Kidney tubule cell (primary cell): ENCODE measurements around the gene RAB35.
A peak's percentile ranks its signal among the peaks of the same experiment; 100 is the strongest.

ENCODE experiments used
- DNase-seq: peaks from one replicate; pipeline ENCODE4 v3.0.0-alpha.2; 2018; ENCODE audit warnings: low spot score

The RAB35 gene

GRCh38 chr12:120086801-120087621 lies 29.5 kb downstream of the RAB35 start:
- peak; percentile 98 for DNase-seq

DNA sequence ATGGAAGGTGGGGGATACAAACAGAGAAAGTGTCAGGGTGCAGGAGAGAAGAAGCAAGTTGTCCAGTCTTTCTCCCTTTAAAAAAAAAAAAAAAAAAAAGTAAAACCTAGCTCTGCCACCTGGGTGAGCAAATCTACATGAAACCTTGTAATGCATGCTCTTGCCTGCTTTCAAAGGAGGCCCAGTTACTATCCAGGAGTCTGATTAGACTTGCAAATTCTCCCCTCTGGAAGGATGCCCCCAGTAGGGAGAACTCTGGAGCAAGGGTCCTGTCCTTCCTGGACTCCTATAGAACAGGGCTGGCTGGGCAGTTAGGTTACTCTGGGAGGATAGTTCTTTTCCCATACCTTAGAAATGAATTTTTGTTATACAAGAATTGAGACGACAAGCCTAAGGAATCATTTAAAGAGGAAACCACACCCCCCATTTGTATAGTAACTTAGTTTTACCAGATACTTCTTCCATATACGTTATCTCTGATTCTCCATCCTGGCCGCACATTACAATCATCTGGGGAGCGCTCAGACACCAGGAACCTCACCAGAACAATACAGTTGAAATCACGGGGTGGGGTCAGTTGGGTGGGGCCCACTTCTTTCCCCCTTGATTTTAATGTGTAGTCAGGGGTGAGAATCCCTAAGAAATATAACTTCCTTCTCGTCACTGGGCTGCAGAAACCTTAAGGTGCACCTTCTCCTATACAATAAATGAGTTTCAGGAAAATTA lies 30.5 kb downstream of the RAB35 start:
- DNase-seq, result no peak

- no peak for DNase-seq
Observed at GRCh38 chr12:120081641-120082040, 34.9 kb downstream of the RAB35 start.

DNA sequence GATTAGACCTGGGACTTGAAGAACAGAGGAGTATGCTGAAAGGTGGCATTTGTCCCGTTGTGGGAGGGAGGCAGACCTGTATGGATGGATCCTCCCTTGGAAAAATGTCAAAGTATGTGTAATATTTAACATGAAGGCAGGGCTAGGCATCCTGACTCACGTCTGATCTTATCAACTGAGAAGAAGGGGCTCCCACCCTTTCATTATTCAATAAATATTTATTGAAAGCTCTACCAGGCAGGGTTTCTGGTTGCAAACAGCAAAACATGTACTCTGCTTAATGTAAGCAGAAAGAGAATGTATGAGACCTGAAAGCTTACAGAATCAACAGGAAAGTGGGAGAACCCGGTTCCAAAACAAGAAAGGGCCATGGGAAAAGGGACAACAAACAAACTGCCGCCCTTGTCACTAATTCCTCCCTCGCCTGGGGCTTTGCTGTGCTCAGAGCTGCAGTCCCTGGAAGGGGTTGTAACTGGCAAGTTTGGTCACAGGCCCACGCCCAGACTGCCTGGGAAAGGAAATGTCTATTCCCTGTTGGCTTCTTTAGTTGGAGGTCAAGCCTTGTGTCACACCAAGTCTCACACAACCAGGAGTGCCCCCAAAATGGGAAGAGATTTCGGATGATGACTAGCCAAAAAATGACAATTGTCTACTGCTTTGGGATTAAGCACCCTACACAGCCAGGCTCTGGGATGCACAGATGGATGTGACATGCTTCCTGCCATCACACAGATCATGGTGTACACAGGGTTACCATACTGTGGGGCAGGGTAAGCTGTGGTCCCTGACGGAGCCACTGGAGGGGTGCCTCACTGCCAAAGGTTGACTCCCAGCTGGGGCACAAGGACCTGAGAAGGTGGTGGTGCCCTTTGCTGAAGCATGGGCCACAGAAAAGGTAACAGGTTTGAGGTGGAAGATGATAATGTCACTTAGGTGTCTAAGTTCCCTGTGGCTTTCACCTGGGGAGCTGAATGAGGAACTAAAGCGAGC lies 36.8 kb downstream of the RAB35 start:
- peak; percentile 61 for DNase-seq

GRCh38 chr12:120078868-120079267 lies 37.7 kb downstream of the RAB35 start:
- no peak for DNase-seq

- no peak for DNase-seq
Observed at GRCh38 chr12:120077260-120077659, 39.3 kb downstream of the RAB35 start.

DNA sequence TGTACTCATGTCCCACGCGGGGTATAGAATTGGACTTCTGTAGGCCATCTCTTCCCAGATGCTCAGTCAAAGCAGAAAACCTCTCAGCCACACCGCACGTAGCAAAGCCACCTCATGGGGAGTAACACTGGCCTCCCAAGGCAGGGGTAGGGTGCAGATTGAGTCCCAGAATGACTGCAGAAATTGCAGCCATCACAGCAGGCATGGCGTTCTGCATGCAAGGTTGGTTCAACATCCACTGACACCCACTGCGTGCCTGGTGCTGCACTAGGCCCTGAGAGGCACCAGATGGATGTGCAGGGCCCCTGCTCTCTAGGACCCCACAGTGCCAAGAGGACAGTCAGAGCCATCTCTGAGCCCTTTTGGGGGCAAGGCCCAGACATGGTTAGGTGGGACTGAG lies 39.9 kb downstream of the RAB35 start:
- DNase-seq, result no peak

GRCh38 chr12:120075034-120075616 lies 41.4 kb downstream of the RAB35 start:
- no peak for DNase-seq

DNA sequence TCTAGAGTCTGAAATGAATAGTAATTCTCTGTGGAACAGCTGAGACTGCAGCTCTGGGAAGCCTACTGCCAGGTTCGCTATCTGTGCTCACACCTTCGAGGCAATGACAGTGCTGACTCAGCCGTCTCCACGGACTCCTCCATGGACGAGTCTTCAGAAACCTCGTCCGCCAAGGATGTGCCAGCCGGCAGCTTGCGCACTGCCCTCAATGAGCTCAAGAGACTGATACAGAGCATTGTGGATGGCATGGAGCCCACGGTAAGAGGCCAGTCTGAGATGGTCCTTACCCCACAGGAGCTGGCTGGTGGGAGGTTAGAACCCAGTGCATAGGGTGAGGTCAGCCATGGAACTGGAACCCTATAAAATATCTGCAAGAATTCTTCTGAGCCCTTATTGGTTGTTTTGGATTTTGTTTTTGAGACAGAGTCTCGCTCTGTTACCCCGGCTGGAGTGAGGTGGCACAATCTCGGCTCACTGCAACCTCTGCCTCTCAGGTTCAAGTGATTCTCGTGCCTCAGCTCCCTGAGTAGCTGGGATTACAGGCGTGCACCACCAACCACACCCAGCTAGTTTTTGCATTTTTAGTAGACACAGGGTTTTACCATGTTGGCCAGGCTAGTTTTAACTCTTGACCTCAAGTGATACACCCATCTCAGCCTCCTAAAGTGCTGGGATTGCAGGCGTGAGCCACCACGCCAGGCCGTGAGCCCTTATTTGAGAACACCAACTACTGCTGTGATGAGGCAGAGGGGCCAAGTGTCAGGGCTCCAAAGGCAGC lies 43.9 kb downstream of the RAB35 start:
- DNase-seq, result no peak

DNA sequence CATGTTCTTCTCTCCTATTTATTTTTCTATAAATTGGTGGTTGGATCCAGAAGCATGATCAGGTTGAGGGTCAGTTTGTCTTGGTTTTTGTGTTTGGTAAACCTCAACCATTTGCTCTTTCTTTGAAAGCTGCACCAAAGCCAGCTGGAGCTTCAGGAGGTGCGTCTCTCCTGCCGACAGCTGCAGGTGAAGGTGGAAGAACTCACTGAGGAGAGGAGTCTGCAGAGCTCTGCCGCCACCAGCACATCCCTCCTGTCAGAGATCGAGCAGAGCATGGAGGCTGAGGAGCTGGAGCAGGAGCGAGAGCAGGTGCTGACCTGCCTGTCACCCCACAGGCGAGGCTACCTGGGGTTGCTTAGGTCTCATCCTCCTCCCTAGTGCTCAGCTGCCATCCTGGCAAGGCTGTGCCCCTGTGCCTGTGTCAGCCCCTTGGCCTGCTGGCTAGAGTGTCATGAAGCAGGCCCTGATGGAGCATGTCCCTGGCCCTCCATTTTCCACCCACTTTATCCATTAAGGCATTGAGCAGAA lies 45.0 kb downstream of the RAB35 start:
- no peak for DNase-seq

GRCh38 chr12:120069278-120069677 lies 47.3 kb downstream of the RAB35 start:
- no peak for DNase-seq

- DNase-seq, result no peak
Observed at GRCh38 chr12:120067901-120068300, 48.7 kb downstream of the RAB35 start.

DNA sequence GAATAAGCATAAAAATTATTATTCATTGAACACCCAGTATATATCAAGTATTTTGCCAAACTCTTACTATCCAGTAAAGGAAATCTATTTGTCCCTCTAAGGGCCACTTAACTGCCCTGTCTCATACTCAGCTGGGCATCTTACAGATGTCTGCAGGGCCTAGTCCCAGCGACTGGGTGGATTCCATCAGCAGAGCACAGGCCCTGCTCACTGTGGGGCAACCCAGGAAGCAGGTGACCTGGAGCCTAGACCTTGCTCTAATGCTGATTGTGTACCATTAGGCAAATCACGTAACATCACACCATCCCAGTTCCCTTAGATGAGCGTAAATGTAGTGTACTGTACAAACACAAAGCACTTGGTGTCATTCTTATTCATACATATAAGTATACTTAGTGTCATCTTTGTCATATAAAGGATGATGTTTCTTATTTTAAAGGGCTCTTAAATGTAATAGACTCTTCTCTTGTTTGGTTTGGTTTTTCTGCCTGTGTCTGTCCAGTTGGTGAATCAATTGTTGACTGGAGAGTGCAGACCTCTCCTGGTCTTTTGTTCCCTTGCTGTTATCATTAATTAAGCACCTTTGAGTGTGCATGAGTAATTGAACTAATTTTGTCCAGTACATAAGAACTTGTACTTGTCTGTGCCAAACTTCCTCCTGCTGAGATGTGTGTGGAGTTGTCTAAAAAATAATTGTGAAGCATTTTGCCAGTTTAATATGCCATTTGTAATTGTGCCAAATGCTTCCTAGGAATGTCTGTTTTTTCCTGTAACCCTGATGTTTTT lies 49.3 kb downstream of the RAB35 start:
- no peak for DNase-seq

DNA sequence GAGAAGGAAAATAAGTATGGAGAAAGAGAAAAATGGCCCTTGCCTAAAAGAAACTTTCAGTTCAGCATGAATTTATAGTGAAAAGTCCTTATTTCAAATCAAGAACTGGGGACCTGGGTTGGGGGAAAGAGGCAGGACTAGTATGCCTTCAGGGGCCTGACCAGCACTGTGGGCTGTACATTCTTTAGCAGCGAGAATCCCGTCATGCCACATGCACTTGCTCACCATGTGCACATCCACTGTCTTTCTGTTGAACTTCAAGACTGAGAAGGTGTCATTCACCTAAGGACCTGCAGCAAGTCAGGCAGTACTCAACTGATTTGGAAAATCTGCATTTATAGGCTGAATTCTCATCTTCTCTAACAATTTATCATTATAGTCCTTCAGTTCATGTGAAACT lies 50.2 kb downstream of the RAB35 start:
- DNase-seq, result peak; percentile 75

GRCh38 chr12:120065472-120065871 lies 51.1 kb downstream of the RAB35 start:
- no peak for DNase-seq

DNA sequence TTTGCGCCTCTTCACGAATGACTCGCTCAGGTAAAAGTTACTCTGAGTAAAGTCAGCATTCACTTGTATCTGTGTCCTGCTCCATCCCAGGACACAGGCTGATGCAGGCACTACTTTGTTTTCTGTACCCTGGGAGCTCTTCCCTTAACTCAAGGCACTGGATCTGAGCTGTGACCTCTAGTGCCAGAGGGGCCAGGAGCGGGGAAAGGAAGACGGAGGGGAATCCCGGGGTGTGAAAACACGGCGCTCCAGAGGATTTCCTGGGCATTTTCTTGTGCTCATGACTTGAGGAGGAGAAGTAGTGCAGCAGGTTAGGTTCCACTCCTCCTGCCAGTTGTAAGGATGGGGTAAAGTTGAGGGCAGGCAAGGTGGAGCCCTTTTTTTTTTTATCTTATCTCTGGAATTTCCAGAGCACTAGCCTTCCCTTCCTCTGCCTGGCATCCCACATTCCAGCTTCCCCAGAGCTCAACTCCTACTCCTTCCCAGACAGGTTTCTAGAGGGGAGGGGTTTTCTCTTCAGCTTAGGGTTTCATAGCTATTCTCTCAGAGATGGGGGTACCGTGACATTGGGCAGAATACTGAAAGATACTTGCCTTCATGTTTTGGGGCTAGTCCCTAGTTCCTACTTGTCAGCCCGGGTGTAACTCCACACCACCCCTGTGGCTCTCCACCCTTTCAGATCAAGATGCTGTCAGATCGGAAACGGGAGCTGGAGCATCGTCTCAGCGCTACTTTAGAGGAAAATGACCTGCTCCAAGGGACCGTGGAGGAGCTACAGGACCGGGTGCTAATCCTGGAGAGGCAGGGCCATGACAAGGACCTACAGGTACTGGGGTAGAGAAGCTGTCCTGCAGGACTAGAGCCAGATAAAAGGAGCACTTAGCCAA lies 52.3 kb downstream of the RAB35 start:
- no peak for DNase-seq

- no peak for DNase-seq
Observed at GRCh38 chr12:120062976-120063579, 53.5 kb downstream of the RAB35 start.

- no peak for DNase-seq
Observed at GRCh38 chr12:120061575-120062214, 54.9 kb downstream of the RAB35 start.
